ENCODE measurements around the gene NAV3.

GRCh38 chr12:78179346-78179745, 348.7 kb downstream of the NAV3 start:
- TF ChIP-seq, protein P1, sequence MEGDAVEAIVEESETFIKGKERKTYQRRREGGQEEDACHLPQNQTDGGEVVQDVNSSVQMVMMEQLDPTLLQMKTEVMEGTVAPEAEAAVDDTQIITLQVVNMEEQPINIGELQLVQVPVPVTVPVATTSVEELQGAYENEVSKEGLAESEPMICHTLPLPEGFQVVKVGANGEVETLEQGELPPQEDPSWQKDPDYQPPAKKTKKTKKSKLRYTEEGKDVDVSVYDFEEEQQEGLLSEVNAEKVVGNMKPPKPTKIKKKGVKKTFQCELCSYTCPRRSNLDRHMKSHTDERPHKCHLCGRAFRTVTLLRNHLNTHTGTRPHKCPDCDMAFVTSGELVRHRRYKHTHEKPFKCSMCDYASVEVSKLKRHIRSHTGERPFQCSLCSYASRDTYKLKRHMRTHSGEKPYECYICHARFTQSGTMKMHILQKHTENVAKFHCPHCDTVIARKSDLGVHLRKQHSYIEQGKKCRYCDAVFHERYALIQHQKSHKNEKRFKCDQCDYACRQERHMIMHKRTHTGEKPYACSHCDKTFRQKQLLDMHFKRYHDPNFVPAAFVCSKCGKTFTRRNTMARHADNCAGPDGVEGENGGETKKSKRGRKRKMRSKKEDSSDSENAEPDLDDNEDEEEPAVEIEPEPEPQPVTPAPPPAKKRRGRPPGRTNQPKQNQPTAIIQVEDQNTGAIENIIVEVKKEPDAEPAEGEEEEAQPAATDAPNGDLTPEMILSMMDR (IDR thresholded peaks at IDR 0.05) = no peak
- no peak for TF ChIP-seq POLR2A (IDR thresholded peaks at IDR 0.05)

All from body of pancreas (tissue), 4 donors.